Lower lobe of right lung (tissue), 2 donors: ENCODE measurements around the gene OR52N5. TPM values are rescaled to one million over a fixed set of nuclear protein-coding genes. Genes with fewer than 3 reads are reported as not detected.

ENCODE experiments used
- ATAC-seq, 2 donors: fragments of 200-7000 bp; cut with Tn5 transposase; one replicate each; pipeline ENCODE4 v1.9.1; 2020 to 2022; ENCODE audit warnings: mild to moderate bottlenecking in 2 of 2, moderate library complexity in 2 of 2
- DNase-seq: peaks from one replicate; pipeline ENCODE4 v3.0.0-alpha.2; 2020
- H3K27ac ChIP-seq: fragments of 200-600 bp; one replicate; pipeline ENCODE4 v1.8.0; 2022
- H3K27me3 ChIP-seq: fragments of 200-600 bp; one replicate; pipeline ENCODE4 v1.8.0; 2022; ENCODE audit warnings: low read depth
- H3K36me3 ChIP-seq: fragments of 200-600 bp; one replicate; pipeline ENCODE4 v1.8.0; 2022; ENCODE audit warnings: mild to moderate bottlenecking
- H3K4me1 ChIP-seq: fragments of 200-600 bp; one replicate; pipeline ENCODE4 v1.8.0; 2022
- H3K4me3 ChIP-seq: fragments of 200-600 bp; one replicate; pipeline ENCODE4 v1.8.0; 2022; ENCODE audit warnings: mild to moderate bottlenecking
- H3K9me3 ChIP-seq: fragments of 200-600 bp; one replicate; pipeline ENCODE4 v1.8.0; 2022
- CTCF ChIP-seq: fragments of 200-600 bp; IDR thresholded peaks from one replicate; pipeline ENCODE4 v1.8.0; 2022; ENCODE audit warnings: antibody characterized with exemption, mild to moderate bottlenecking
- intact Hi-C: fragments of 100-400 bp; cut with DNase I; formaldehyde crosslinking; loops from one replicate; pipeline ENCODE4 v1.11.0; 2022
- total RNA-seq: library from RNA; stranded (reverse); fragmentation: NEBNext Ultra II Directional; extraction: Animal tissue kit (Norgen Biotek cat#: 25700); gene quantifications from one replicate; pipeline ENCODE4 v1.2.1, GENCODE V29; 2021
- donor health status: DM: no; HTN: yes; CAD: no; lungs with severe emphysema.

Gene OR52N5
- total RNA-seq, 1 donor from 2014 or later: not detected

DNA sequence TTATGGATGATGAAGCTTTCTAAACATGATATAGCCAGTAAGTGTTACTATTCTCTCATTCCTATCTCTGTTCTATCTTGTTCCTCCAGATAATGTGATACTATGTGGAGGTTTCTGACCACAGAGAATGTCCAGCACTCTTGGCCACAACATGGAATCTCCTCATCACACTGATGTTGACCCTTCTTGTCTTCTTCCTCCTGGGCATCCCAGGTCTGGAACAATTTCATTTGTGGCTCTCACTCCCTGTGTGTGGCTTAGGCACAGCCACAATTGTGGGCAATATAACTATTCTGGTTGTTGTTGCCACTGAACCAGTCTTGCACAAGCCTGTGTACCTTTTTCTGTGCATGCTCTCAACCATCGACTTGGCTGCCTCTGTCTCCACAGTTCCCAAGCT, 56.8 kb downstream of the OR52N5 start:
- DNase-seq (no peak), ATAC-seq (no peak)
- no peak overlapping the region for H3K27ac ChIP-seq
- H3K9me3 ChIP-seq: no peaks in the 10 kb centered on the region
- no peak overlapping the region for H3K4me3 ChIP-seq
- no peak for TF ChIP-seq CTCF
- no peaks in the 10 kb centered on the region for H3K27me3 ChIP-seq
- H3K4me1 ChIP-seq: no peaks in the 10 kb centered on the region
- H3K36me3 ChIP-seq: no peaks in the 10 kb centered on the region
- intact Hi-C loops: no loop called here

Other genes with a start within 250 kb of the OR52N5 start
- 0.35 TPM for gene OR52H1, start 234.8 kb downstream of the OR52N5 start, total RNA-seq
- not detected for gene OR52B6, start 202.5 kb downstream of the OR52N5 start, total RNA-seq
- gene TRIM6, start 186.7 kb downstream of the OR52N5 start, total RNA-seq: 3.7 TPM
- gene TRIM34, start 158.4 kb downstream of the OR52N5 start, total RNA-seq: 13.7 TPM
- 37.1 TPM for gene TRIM5, start 98.3 kb downstream of the OR52N5 start, total RNA-seq
- gene TRIM22, start 93.6 kb downstream of the OR52N5 start, total RNA-seq: 224 TPM
- not detected for gene OR56B1, start 46.9 kb downstream of the OR52N5 start, total RNA-seq
- not detected for gene OR52N4, start 29.1 kb downstream of the OR52N5 start, total RNA-seq
- not detected for gene OR52N1, start 7.9 kb upstream of the OR52N5 start, total RNA-seq
- gene OR52N2, start 25.6 kb upstream of the OR52N5 start, total RNA-seq: not detected
- not detected for gene OR52E6, start 58.5 kb upstream of the OR52N5 start, total RNA-seq
- gene OR52E8, start 74.3 kb upstream of the OR52N5 start, total RNA-seq: not detected
- not detected for gene OR52E4, start 97.3 kb upstream of the OR52N5 start, total RNA-seq
- not detected for gene OR52E5, start 109.9 kb upstream of the OR52N5 start, total RNA-seq
- gene OR56A3, start 158.9 kb upstream of the OR52N5 start, total RNA-seq: not detected
- gene OR56A5, start 185.1 kb upstream of the OR52N5 start, total RNA-seq: not detected
- gene OR52L1, start 203.6 kb upstream of the OR52N5 start, total RNA-seq: not detected
- not detected for gene OR56A4, start 223.6 kb upstream of the OR52N5 start, total RNA-seq
- not detected for gene OR56A1, start 247.4 kb upstream of the OR52N5 start, total RNA-seq